ENCODE data around the gene PON3.

Gene PON3

DNA sequence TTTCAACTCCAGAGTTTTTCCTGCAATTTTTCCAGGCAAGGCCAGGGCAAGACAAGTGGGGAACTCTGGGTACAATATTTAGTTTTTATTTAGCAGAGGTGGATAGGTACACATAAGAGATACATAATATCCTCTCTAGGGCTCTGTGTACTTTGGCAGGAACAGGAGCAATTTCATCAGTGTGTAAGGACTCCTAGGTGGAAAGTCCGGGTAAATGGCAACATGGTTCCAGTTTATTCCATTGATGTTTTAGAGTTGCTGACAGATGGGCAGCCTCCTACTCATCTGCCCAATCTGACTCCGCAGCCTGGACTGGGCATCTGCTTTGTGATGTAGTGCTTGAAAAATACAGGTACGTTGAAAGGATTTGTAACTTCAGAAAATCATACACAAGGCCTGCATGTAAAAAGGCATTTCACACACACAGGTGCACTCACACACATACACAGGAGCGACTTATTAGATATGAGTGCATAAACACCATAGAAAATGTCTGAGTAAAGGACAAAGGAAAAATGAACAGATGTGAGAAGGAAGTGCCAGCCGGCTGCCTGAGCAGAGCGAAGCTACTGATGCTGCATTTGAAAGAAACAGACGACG is 77.6 kb downstream of the PON3 start:
- no peaks in the 10 kb centered on the region for H3K4me1 Mint-ChIP-seq
- H3K36me3 Mint-ChIP-seq: no peaks in the 10 kb centered on the region
- H3K27ac Mint-ChIP-seq: no peak overlapping the region
- no peak for DNase-seq
- no peaks in the 10 kb centered on the region for H3K9me3 Mint-ChIP-seq
- no peaks in the 10 kb centered on the region for H3K27me3 Mint-ChIP-seq
- CTCF ChIA-PET: no interaction called here
- H3K4me3 Mint-ChIP-seq: no peak overlapping the region

DNA sequence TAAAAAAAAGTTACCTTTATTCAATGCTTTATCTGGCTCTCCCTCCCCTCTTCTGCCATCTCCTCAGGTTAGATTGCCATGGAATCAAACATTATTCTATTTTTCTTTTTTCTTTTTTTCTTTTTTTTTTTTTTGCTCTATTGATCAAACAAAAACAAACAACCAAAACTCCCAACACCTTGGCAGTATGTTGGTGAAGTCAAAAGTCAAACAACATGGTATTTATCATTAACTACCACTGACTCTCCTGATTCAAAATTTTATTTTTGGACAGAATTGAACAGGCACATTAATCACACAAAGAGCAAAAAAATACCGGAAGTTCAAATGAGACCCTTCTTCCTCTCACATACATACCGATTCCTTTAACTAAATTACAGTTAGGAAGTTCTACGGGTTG is 78.2 kb downstream of the PON3 start:
- CTCF ChIA-PET: no interaction called here
- H3K4me3 Mint-ChIP-seq: no peak overlapping the region
- H3K27me3 Mint-ChIP-seq: no peaks in the 10 kb centered on the region
- no peaks in the 10 kb centered on the region for H3K4me1 Mint-ChIP-seq
- H3K36me3 Mint-ChIP-seq: no peaks in the 10 kb centered on the region
- H3K27ac Mint-ChIP-seq: no peak overlapping the region
- H3K9me3 Mint-ChIP-seq: no peaks in the 10 kb centered on the region
- DNase-seq: no peak

DNA sequence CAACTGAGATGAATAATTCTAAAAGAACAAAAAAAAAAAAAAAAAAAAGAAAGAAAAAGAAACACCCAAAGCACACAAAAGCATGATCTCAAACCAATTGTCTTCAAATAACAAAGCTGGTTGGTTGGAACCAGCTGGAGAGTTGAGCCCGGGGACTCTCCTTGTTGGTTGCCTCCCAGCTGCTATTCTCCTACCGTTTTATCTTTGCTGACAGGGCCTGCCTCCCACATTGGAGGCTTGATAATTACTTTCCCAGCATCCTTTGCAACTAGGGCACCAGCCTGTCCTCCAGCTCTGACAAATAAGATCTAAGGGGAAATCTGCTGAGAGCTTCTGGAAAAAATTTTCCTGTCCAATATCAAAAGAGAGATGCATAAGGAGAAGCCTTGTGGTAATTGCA is 78.6 kb downstream of the PON3 start:
- Mint-ChIP-seq H3K4me3 (no peak overlapping the region), H3K27ac (no peak overlapping the region), H3K36me3 (no peaks in the 10 kb centered on the region), H3K27me3 (no peaks in the 10 kb centered on the region), H3K9me3 (no peaks in the 10 kb centered on the region), H3K4me1 (no peaks in the 10 kb centered on the region)
- DNase-seq: no peak
- CTCF ChIA-PET: no interaction called here

DNA sequence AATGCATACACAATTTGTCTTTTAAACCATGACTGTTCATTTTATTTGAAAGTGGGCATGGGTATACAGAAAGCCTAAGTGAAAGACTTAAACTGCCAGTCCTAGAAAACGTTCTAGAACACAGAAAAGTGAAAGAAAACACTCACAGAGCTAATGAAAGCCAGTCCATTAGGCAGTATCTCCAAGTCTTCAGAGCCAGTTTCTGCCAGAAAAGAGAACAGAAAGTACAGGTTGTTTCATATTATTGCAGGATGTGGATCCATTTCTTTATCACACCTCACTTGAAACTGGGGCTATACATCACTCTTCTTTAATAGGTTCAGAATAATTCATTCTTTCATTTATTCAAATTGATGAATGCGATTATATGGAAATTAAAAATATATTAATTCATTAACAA is 79.6 kb downstream of the PON3 start:
- no peaks in the 10 kb centered on the region for H3K27me3 Mint-ChIP-seq
- no peaks in the 10 kb centered on the region for H3K36me3 Mint-ChIP-seq
- DNase-seq: no peak
- H3K4me1 Mint-ChIP-seq: no peaks in the 10 kb centered on the region
- H3K9me3 Mint-ChIP-seq: no peaks in the 10 kb centered on the region
- no peak overlapping the region for H3K4me3 Mint-ChIP-seq
- CTCF ChIA-PET: no interaction called here
- H3K27ac Mint-ChIP-seq: no peak overlapping the region

DNA sequence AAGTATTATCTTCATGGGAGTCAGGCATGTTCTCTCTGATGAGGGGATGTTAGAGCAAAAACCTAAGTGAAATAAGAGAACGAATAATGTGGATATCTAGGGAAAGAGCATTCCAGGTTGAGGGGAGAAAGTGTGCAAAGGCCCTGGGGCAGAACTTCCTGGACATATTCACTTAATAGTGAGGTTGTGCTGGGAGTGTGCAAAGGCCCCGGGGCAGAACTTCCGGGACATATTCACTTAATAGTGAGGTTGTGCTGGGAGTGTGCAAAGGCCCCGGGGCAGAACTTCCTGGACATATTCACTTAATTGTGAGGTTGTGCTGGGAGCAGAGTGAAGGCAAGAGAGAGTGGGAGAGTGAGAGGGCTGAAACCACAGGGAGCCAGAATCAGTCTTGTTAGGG is 83.6 kb downstream of the PON3 start:
- Mint-ChIP-seq H3K27me3 (no peaks in the 10 kb centered on the region), H3K4me1 (no peaks in the 10 kb centered on the region), H3K4me3 (no peak overlapping the region), H3K36me3 (no peaks in the 10 kb centered on the region), H3K27ac (no peak overlapping the region), H3K9me3 (no peaks in the 10 kb centered on the region)
- CTCF ChIA-PET: no interaction called here
- DNase-seq: no peak

DNA sequence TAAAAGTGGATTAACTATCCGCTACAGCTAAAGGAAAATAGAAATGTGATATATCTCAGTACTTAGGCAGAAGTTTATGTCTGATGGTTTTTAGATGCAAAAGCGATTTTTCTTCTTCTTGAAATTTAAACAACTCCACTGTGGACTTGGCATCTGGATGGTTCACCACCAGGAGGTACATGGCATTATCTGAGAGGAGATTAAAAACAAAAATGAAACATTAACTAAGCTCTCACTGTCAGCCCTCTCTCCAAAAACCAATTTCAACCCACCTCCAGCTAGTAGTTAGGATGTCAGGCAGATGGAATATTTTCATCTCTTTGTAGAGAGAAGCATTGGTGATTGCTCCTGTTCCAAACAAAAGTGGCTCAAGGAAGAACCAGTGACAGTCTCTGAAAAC is 84.8 kb downstream of the PON3 start:
- no peak overlapping the region for H3K4me3 Mint-ChIP-seq
- H3K9me3 Mint-ChIP-seq: no peaks in the 10 kb centered on the region
- no peaks in the 10 kb centered on the region for H3K27me3 Mint-ChIP-seq
- H3K4me1 Mint-ChIP-seq: no peaks in the 10 kb centered on the region
- DNase-seq: no peak
- CTCF ChIA-PET: no interaction called here
- no peak overlapping the region for H3K27ac Mint-ChIP-seq
- H3K36me3 Mint-ChIP-seq: no peaks in the 10 kb centered on the region

DNA sequence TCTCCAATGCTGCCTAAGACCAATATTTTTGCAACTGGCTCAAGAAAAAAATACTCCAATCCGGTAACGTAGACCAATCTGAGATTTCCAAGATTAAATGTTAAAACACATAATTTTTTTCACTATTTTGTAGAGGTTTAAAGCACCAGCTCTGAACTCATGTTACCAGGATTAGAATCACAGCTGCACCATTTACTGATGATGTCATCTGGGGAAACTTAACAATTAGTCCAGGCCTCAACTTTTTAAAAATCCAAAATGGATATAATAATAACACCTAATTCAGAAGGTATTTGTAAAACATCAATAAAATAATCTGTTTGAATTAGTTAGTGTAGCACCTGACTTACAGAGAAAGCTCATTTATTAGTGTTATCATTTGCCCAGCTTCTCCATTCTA is 86.2 kb downstream of the PON3 start:
- peaks cover 6% of the 10 kb centered on the region for H3K27me3 Mint-ChIP-seq
- CTCF ChIA-PET: interaction anchor here (1.0 kb wide), 1 partner anchor 21 kb away, joined by 3 read pairs; no protein-coding TSS in a partner anchor
- no peaks in the 10 kb centered on the region for H3K4me1 Mint-ChIP-seq
- H3K36me3 Mint-ChIP-seq: no peaks in the 10 kb centered on the region
- H3K9me3 Mint-ChIP-seq: no peaks in the 10 kb centered on the region
- H3K27ac Mint-ChIP-seq: no peak overlapping the region
- DNase-seq: no peak
- no peak overlapping the region for H3K4me3 Mint-ChIP-seq
